GM18868 (cell line): ENCODE measurements around the gene NOD1.
A peak's percentile ranks its signal among the peaks of the same experiment; 100 is the strongest.
"Not testable (repeated sequence)": the region's sequence is repeated elsewhere in the genome, so short reads cannot be mapped to it uniquely, and the experiment has no call there.

Experiments
- ATAC-seq: cut with Tn5 transposase; IDR thresholded peaks from one replicate; pipeline ENCODE4 v1.9.1; 2021; ENCODE audit warnings: mild to moderate bottlenecking, moderate library complexity; ENCODE audit not compliant: unreplicated experiment

The NOD1 gene

DNA sequence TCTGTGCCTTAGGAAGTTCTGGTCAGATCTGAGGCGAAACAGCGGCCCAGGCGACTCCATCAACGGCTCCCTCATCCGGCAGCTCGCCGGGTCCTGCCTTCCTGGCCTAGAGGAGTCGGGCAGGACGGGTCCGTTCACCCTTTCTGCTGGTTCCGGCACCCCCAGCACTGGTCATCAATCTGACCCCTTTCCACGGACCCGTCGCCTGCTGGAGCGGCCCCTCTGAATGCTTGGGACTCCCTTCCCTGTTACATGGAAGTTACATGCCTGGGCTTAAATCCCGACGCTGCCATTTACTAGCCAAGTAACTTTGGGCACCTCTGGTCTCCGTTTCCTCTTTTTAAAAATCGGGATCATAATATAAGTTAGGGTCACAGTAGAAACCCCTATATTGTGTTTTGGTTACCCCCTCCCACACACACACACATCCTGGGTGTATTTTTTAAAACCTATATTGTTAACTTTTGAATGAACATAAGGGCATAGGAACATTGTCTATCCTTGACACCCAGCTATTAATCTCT lies 26.7 kb upstream of the NOD1 start:
- ATAC-seq, result no peak

DNA sequence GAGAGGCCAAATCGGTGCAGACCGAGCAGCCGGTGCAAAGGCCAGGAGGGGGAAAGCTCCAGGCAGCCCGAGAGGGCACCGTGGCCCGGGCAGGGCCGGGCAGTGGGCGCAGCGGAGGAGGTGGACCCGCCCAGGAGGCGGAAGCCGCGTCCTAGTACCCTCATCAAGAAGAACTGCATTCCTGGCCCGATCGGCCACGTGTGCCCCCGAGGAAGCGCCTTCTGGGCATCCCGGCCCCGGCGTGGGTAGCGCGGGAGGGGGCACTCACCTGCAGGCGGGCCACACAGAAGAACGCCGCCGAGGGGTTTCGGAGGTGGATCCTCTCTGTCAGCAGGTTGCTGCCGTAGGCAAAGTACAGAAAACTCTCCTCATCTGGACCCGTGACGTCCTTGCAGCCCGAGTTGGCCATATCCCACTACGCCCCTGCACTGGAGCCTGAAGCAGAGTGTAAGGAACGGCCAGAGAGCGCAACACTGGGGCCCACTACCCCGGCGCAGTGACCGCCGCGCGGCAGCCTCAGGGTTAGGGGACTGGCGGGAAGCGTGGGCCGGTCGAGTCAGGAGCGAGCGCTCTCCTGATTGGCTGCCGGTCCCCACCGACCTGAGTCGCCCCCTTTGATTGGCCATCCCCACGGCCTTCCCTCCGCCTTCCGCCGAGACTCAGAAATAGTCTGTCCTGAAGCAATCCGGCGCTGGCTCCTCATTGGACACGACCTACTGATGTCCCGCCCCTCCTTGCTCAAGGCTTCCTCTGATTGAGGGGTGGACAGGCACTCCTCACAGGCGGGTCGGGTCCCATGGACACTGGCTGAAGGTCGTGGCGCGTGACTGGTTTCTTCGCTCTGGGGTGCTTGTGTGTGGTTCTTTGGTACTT lies 26.0 kb upstream of the NOD1 start, which contains the start of gene GGCT:
Gene GGCT (minus strand): TSS at position 529 of the 873 bp plus-strand sequence. CDS start 120 bp downstream, at position 409.
- ATAC-seq, result peak; percentile 99

DNA sequence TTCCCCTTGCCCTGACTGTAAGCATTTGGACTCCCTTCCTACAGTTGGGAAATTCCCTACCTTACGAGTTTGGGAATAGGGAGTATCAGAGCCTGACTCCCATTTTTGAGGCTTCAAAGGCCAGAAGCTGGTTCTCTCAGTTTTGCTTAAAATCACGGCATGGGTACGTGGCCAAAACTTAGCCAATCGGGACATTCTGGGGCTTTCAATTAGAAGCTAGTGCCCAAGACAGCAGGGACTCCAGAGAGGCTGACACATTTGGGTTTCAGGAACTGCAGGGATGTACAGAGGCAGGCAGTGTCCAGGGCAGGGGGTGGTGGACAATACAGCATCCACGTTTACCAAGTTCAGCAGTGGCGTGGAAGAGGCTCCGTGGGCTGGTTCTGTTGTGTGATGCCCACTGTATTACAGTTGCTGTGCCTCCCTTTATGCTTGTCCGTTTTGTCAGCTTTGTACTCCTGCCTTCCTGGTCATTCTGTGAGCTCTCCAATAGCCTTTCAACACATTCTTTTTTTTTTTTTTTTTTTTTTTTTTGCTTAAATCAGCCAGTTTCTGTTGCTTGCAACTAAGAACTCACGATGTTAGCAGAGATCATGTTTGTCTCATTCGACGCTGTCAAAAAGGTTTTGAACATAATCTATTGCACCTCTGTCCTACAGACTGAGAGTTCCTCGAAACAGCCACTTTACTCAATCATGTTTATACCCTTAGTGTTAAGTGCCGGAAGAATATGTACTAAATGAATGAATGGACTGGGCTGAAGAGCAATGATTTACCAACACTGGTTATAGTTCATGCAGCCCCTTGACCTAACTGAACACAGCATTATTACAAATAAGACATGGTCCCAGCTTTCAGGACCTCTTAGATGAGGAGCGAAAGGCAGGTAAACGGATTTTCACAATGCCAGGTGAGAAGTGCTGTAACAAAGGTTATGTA lies 25.0 kb upstream of the NOD1 start:
- no peak for ATAC-seq

DNA sequence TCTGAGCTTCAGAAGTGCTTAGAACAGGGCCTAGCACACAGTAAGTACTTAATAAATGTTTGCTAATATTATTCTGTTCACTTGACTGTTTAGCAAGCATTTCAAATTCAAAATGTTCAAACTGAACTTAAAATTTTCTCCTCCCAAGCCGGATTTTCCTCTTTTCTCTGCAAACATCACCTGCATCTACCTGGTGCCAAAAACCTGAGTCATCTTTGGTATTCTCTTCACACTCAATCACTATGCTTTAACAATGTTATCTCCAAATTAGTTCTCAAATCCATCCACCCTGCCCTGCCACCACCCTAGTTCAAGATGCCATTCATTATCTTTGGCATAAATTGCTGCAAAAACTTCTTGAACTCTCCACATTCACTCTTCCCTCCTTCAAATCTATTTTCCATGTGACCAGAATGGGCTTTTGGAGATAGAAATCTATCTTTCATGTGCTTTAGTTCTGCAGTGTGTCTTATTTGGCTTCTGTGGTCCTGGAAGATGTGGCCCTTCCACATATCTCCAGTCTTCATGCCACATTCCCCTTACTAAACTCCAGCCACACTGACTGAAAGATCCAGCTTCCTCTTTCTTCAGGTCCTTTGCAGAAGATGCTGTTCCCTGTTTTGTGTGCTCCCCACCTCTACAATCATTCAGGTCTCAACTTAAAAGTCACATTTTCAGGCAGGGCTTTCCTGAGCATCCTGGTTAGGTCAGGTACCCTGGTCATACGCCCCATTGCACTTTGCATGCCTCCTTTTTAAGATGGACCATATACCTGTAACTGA lies 24.1 kb upstream of the NOD1 start:
- ATAC-seq, result no peak

DNA sequence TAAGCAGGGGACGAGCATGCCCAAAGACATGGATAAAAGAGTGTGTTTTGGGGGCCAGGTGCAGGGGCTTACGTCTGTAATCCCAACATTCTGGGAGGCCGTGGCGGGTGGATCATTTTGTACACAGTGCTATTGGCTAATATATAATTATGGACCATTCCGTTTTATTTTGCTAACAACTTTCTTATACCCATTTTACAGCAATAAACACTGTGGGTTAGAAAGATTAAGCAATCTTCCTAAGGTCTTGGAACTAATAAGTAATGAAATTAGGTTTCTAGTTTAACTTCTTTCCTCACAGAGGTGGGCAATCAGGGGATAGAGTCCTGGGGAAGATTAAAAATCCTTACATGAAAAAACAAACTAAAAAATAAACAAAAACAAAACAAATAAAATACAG lies 22.7 kb upstream of the NOD1 start:
- ATAC-seq, result no peak

DNA sequence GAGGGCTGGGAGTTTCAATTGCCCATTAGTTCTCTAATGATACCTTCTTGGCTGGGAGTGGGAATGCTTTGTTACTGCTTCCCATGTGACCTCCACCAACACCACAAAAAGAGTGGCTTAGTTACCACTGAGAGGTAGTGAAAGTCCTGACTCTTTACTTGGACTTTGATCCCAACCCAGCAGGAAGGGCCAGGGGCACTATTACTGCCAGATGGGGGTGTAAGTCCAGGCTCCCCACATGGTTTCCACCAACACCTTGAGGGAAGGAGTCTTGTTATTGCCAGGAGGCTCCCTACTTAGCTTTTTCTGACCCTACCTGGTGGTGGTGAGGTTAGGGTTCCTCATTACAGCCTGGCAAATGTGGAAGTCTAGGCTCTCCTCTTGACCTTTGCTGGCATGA lies 14.6 kb upstream of the NOD1 start:
- ATAC-seq, result no peak

DNA sequence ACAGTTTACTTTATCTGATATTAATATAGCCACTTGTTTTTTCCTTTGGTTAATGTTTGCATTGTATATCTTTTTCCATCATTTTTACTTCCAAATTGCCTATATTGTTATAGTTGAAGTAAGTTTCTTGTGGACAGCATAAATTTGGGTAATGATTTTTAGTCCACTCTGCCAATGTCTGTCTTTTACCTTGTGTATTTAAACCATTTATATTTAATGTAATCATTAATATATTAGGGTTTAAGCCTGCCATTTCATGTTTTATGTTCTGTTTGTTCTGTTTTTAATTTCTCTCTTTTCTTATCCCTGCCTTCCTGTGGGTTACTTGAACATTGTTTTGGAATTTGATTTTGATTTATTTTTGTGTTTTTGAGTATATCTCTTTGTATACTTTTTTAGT lies 12.8 kb upstream of the NOD1 start:
- ATAC-seq, result no peak

DNA sequence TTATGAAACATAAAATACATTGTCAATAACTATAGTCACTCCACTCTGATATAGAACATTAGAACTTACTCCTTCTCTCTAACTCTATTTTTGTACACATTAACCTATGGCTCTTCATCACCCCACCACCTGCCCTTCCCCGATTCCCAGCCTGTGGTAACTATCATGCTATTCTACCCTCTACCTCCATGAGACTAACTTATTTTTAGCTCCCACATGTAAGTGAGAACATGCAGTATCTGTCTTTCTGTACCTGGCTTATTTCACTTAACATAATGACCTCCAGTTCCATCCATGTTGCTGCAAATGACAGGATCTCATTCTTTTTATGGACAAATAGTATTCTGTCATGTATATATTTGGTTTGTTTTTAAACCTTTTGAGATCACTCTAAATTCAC lies 8.8 kb upstream of the NOD1 start:
- ATAC-seq, result no peak

DNA sequence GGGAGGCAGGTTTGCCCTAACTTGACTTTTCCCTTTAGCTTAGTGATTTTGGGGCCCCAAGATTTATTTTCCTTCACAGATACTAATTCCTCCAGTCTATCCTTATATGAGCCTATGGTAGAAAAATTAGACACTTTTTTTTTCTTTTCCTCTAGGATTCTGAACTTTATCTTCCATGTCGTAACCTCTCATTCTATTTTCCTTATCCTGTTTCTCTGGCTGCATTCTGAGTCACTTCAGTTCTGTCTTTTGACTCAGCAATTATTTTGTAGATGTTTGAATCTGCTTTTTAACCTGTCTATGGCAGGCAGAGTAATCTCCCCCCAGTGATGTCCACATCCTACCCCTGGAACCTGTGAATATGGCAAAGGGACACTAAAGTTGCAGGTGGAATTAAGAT lies 7.1 kb upstream of the NOD1 start:
- no peak for ATAC-seq

DNA sequence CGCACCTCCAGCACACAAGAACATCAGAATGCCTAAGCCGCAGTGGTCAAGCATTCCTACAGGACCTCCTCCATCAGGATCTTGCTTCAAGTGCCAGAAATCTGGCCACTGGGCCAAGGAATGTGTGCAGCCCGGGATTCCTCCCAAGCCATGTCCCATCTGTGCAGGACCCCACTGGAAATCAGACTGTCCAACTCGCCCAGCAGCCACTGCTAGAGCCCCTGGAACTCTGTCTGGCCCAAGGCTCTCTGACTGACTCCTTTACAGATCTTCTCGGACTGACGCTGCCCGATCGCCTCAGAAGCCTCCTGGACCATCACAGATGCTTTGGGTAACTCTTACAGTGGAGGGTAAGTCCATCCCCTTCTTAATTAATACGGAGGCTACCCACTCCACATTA lies 2.8 kb upstream of the NOD1 start:
- not testable (repeated sequence) for ATAC-seq

DNA sequence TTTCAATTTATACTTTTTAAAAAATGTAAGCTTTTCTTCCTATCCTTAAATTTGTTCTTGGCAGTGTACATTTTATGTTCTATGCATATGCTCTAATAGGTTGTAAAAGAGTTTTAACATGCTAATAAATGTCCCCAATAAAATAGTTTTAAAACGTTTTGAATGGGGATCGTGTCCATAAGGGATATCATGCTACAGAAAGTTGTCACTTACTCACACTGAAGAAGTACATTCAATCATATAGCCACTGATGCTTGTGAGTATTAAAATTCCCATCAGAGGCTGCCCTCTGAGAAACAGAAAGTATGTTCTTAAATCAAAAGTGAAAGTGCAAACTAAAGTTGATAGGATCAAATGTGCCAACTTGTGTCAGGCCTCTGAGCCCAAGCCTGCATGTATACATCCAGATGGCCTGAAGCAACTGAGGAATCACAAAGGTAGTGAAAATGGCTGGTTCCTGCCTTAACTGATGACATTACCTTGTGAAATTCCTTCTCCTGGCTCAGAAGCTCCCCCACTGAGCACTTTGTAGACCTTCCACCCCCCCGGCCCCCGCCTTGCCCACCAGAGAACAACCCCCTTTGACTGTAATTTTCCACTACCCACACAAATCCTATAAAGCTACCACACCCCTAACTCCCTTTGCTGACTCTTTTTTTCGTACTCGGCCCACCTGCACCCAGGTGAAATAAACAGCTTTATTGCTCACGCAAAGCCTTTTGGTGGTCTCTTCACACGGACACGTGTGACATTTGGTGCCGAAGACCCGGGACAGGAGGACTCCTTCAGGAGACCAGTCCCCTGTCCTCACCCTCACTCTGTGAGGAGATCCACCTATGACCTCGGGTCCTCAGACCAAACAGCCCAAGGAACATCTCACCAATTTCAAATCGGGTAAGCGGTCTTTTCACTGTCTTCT lies 877 bp upstream of the NOD1 start:
- no peak for ATAC-seq

DNA sequence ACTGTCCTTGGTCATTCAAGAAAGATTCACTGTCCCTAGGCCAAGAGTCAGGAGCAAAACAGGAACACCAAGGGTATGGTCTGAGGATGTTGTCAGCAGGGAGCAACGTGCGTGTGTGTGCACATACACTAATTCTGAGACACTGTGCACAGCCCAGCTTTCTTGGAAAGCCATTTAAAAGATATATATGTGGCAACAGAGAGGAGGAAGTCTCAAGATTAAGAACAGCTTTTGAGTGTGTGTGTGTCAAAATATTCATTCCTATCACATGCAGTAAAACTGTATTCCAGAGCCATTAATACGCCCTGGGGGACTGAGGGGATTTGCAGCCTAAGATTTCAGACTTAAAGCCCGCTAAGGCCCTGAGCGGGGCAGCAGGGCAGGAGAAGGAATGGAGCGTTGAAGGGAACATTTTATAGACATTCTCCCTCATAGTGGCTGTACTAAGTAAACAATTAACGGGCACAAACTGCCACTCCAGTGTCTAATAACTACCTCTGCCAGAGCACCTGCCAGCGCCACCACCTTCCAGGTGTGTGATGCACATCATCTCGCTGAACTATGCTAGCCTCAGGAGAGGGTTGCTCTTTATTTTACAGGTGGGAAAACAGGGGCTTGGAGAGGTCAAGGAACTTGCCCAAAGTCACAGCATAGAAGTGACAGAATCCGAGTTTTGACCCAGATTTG lies 2.0 kb downstream of the NOD1 start:
- no peak for ATAC-seq

DNA sequence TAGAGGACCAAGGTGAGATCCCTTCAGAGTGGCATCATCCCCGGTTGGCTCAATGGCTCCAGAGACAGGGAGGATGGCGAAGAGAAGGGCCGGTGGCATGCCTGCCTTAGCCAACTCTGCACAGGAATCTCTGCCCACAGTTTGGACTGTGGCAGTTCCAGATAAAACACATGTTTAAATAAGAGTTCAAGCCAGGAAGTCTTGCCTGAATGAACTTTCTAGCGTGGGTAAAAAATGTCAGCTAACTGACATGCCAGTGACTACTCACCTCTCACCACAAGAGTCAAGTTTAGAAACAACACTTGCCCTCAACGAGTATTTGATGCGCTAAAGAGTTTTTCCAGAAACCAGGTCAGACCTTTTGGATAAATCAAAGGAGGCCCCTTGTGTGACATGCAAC lies 3.0 kb downstream of the NOD1 start:
- peak; percentile 31 for ATAC-seq

DNA sequence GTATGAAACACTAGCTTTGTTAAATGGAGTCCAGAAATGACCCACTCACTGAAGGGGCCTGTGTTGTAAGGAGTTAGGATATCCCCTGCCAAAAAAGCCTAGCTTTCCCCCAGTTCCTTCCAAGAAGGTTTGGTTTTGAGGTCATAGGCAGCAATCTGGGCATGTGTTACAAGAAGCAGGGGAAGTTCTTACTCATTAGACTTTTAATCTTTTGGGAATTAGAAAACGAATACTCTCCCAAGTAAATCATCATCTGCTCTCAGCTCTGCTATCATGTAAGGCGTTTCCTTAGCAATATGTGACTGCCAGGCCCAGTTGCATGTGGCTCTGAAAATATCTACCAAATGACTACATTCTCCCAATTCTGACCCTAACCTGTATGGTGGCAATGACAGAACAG lies 3.7 kb downstream of the NOD1 start:
- no peak for ATAC-seq

DNA sequence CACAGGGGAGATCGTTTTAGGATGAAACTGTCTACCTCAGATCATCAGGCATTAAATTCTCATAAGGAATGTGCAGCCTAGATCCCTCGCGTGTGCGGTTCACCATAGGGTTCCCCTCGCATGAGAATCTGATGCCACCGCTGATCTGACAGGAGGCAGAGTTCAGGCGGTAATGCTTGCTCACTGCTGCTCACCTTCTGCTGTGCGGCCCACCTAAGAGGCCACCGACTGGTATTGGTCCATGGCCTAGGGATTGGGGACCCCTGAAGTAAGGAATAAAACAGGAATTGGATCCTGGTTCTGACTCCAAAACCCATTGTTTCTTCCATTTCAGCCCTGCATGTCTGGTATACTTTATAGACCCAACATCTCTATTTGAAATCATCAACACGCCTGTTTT lies 4.1 kb downstream of the NOD1 start:
- ATAC-seq, result no peak

DNA sequence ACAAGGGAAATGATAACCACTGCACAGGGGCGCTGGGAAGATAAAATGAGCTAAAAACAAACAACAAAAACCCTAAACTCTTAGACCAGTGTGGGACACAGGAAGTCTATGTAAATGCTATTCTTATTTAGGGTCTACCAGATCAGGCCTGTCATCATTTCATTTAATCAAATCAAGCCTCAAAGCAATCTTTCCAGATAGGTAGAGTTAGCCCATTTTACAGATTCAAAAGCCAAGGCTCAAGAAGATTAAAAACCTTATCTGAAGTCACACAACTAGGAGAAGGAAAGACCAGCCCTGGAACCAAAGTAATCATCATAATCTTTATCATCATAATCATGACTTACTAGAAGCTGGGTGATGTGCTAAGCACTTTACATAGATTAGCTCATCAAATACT lies 4.7 kb downstream of the NOD1 start:
- ATAC-seq, result no peak

DNA sequence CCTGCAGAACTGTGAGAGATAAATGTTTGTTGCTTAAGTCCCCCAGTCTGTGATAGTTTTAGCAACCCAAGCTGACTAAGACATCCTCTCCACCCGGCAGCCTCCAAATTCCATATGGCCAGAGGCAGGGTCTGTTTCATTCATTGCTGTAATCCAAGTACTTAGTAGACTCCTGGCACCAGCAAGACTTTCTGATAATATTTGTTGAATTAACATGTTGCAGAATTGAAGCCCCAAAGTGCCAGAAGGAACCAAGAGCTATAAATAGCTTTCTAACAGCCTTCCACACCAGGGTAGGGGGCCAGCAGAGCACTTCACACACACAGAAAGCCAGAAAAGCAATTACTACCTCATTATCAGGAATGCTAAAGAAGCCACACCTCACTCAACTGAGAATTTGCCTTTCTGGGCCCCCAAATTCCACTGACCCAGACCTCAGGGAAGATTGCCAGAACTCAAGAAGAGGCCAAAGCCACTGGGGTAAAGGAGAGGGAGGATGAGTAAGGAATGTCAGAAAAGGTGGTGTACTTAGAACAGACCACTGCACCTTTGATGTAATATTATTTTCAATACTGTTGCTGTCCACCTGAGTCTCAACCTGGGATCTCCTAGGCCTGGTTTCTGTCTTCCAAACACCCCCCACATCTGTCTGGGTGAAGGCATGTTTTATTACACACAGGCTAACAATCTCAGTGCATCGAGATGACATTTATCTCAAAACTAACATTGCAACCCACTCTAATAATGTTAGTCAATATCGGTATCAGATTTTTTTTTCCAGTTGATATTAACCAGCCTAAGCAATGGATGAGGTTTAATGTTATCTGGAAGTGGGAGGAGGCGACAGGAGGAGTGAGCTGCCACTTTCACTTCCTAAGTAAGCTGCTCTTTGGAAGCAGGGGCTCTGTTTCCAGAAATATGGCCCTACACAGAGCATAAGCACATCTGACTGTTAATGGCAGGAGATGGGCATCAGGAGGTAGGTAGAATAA lies 5.5 kb downstream of the NOD1 start:
- no peak for ATAC-seq
